ENCODE data around the gene MIOS. TPM values are rescaled to one million over a fixed set of nuclear protein-coding genes. Genes with fewer than 3 reads are reported as not detected.
"Not testable (repeated sequence)": the region's sequence is repeated elsewhere in the genome, so short reads cannot be mapped to it uniquely, and the experiment has no call there.

Gene MIOS
- total RNA-seq, 1 experiment from 2014 or later, result 87.1 TPM

DNA sequence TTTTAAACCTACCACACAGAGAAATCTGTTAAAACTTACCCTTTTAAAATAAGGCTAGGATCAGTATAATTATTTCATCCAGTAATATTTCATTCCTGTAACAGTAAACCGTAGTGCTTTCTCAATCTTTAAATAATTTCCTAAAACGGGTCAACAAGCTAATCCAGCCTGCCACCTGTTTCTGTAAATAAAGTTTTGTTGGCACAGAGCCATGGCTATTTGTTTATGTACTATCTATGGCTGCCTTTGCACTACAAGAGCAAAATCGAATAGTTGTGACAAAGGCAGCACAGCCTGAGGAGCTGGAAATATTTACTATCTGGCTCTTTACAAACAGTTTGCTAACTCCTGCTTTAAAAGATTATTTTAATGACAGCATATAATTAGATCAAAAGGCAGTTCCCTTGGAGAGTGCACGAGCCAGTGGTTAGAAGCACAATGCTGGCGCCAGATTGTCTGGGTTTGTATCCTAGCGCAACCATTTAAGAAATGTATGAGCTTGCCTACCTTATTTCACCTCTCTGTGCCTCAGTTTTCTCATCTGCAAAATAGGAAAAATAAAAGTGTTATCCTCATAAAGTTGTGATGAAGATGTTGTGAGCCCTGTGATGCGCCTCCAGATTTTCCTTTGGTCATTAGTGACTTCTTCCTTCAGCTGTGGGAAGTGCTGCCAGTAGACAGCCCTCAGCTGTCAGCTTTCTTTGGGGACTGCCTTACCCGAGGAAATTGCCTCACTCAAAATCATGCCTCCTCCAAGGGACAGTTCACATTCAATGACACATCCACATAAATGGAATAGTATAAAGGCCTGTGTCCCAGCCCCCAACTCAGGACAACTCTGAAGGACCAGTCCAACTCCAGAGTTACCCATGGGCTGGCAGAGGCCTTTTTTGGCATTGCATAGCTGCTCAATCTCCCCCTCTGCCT lies 11.8 kb upstream of the MIOS start:
- DNase-seq (ENCODE audit: low spot score), result peak; percentile 50

DNA sequence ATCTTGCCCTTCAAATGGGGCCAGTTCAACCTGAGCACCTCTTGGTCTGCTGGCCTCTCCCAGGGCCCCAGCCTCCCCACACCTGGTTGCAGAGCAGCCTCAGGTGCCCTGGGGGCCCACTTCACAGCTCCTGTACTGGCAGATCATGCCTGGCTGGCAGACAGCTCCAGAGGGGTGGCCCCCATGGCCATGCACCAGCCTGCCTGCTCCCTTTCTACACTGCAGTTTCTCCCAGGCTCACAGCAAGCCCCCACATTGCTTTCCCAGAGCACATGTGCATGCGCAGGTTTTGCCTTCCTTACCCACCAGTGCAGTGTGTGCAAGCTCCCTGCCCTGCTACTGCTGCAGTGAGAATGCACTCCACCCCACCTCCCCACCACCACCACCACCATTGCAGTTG lies 9.8 kb upstream of the MIOS start:
- no peak for DNase-seq (ENCODE audit: low spot score)

DNA sequence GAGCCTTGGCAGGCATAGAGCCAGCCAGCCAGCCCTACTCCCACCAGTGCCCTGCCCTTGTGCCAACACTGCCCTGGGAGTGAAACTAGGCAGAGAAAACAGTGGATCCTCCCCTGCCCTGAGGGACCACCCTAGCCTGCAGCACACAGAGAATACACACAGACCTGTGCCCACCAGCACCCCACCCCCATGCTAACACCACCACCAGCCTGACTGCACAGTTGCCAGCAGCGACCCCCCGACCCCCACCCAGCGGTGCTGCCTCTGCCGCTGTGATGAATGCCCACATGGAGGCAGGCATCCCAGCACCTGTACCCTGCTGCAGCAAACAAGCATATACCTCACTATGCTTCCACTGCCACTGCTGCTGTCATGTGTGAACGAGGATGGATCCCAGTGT lies 9.4 kb upstream of the MIOS start:
- DNase-seq (ENCODE audit: low spot score), result no peak

DNA sequence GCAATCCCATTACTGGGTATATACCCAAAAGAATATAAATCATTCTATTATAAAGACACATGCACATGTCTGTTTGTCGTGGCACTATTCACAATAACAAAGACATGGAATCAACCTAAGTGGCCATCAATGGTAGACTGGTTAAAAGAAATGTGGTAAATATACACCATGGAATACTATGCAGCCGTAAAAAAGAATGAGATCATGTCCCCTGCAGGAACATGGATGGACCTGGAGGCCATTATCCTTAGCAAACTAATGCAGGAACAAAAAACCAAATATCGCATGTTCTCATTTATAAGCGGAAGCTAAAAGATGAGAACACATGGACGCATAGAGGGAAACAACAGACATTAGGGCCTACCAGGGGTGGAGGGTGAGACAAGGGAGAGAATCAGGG lies 5.1 kb upstream of the MIOS start:
- DNase-seq (ENCODE audit: low spot score), result not testable (repeated sequence)

DNA sequence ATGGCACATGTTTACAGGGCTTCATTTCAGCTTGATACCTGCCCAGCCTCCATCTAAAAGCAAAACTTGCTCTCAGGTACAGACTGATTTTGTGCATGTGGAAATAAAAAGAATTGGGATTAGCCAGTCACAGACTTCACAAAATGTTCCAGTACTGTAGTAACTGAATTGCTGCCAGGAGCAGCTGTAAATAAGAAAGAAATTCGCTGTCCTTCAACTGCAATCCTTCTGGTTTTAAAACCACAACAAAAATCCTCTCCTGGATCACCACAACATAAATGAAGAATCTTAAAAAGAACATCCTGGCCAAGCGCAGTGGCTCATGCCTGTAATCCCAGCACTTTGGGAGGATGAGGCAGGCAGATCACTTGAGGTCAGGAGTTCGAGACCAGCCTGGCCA lies 3.9 kb upstream of the MIOS start:
- peak; percentile 45 for DNase-seq (ENCODE audit: low spot score)

DNA sequence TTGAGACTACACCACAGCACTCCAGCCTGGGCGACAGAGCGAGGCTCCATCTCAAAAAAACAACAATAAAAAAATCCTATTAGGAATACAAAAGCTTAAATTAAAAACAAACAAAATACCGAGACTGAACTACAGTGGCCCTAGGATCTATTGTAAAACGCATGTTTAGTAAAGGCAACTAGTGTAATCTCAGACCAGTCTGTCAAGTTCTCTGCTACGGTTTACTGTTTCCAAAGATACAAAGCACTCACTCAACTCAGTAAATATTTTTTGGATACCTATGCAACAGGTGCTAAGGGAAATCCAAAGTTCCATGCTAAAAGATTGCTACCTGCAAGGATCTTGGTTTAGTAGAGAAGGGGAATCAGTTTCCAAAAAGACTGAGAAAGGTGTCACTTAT lies 3.4 kb upstream of the MIOS start:
- DNase-seq (ENCODE audit: low spot score), result no peak

DNA sequence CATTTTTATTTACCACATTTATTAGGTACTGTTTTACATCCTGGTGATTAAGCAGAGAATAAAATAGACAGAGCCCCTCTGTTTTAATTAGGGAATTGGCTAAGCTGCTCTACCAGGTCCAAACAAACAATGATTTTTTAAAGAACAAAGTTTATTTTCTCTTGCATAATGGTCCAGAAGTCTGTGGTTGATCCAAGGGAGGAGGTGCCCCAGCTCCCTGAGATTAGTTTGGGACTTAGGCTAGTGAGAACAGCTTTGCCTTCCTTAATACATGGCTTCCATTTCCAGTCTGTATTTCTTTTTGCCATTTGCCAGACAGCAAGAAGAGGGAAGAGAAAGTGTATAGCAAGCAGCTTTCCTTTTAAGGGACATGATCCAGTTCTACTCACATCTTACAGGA lies 2.9 kb upstream of the MIOS start:
- no peak for DNase-seq (ENCODE audit: low spot score)

DNA sequence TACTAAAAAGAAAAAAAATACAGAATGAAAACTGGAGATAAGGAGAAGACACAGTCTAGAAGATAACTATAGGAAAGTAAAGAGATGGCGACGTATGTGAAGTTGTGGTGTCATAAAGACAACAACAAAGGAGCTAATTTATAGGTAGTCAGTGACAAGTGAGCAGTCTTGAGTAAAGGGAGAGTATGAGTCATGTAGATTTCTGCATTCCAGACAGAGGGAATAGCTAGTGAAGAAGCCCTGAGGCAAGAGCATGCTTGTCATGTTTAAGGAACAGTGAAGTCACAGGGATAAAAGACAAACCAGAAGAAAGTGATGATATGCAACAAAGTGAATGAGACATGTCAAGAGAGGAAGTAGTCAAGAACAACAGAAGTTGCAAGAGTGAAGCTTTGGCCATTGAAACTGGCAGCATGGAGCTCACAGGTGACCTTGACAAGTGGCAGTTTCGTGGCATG lies 2.3 kb upstream of the MIOS start:
- DNase-seq (ENCODE audit: low spot score), result peak; percentile 93

DNA sequence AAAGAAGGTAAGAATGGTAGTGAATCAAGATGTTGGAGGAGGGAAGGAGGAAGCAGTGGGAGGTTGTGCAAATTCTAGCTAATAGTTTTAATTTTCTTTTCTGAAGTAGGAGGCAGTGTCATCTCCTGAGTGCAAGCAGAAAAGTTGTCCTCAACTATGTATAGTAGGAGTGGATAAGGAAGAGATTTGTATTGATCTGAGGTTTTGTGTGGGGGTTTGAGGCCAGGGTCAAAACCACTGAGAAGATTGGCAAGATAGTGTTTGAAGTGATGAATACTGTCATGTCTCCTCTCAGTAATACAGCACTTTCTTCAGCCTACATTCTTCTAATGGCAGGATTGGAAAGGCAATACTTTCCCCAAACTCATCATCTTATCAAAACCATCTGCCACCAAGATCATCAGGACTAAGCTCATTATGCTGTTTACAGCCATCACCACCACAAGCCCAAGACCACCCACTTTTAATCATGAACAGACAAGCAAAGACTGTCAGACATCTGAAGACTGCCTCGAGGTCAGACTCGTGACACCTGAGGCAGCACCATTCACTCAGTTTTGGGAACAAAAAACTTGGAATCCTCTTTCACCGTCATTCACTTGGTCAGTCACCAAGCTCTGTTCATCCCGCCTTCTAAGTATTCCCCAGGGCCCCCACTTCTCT lies 1.5 kb upstream of the MIOS start:
- DNase-seq (ENCODE audit: low spot score), result no peak

DNA sequence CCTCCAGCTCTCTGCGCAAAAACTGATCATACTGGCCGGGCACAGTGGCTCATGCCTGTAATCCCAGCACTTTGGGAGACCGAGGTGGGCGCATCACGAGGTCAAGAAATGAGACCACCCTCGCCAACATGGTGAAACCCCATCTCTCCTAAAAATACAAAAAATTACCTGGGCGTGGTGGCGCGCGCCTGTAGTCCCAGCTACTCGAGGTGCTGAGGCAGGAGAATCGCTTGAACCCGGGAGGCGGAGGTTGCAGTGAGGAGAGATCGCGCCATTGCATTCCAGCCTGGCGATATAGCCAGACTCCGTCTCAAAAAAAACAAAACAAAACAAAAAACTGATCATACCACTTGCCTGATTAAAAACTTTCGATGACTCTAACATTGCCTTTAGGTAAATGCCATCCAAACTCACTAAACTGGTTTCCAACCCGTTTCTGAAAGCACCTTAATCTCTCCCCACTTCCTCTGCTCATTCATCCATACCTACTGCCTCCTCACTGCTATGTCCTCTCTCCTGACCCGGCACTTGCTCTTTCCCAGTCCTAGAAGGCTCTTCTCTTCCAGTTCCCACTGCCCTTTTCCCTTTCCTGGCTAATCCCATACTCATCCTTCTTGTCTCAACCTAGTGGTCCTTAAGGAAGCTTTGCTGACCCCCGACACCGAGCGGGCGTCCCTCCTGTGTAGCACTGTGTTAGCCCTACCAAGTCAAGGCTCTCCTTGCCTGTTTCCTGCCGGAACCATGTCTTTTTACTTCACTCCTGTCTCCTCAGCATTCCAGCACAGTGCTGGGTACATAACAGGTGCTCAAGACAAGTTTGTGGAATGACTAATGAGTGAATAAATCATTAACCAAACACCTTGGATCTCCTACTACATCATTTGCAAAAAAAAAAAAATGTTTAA lies 686 bp upstream of the MIOS start:
- peak; percentile 9 for DNase-seq (ENCODE audit: low spot score)

DNA sequence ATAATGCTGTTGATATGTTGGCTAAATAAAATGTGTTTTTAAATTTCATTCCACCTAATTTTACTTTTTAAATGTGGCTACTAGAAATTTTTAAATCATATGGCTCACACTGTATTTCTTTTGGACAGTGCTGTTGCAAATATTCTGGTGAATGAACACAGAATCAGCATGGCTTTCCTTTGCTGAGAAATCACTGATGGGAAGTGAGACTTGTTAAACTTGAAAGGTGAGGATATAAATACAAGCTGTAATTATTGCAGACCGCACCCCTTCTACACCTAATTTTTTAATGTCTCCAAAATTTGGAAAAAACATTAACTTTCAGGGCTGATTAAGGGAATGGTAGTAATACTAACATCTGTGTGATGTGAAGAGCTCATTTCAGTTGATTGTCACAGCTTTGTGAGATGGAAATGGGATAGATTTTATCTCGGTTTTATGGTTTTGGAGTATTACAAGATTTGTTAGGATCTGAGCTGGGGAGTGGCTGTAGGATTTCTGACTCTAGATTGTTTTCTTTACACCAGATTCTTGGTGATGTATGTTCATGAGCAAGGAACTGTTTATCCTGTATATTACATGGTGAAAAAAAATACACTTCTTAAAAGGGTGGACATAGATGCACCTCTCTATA lies 1.3 kb downstream of the MIOS start:
- no peak for DNase-seq (ENCODE audit: low spot score)

DNA sequence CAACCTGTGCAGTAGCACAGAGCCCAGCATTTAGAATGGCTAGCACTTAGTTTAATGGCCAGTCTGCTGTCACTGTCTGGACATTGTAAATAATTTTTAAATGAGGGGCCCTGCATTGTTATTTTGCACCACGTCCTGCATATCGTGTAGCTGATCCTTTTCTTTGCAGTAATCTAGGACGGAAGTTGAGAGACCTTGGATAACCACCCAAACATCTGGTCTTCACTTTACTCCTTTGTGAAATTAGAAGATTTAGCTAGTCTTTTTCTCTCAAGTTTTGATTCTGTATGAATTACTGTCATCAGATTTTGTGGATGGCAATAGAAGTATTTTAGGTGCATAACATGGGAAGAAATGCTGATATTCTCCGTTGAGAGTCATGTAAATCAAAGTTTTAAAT lies 1.9 kb downstream of the MIOS start:
- no peak for DNase-seq (ENCODE audit: low spot score)

DNA sequence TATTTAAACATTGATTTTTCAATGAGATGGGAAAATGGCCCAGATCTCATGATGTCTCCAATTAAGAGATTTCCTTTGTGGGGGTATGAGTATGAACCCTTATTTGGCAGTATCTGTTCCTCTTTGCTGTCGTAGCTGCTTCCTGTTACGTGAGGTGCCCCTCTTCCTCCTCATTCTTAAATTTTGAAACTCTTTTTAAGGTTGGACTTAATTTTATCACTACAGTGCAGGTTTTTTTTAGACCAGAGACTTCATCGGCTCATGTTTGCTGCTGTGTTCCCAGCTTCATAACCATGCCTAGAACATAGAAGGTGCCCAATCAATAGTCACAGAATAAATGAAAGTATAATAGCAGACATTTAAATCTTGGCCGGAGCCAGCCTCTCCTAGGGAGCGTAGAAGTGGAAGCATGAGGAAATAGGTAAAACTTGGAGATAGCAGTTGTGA lies 2.4 kb downstream of the MIOS start:
- no peak for DNase-seq (ENCODE audit: low spot score)

DNA sequence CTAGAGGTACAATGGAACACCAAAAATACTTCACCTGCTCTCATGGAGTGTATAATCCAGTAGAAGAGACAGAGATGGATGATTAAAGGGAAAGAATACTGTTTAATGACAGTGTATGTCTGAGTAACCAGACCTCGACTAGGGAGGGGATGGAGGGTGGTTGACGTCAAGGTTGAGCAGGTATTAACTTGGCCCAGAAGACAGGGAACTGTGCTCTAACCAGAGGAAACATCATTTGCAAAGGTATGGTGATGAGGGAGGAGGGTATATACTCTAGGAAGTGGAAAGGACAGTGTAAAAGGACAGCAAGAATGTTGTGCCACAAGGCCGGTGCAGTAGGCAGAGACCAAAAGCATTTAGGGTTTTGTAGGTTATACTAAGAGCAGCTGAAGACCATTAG lies 2.9 kb downstream of the MIOS start:
- DNase-seq (ENCODE audit: low spot score), result no peak

DNA sequence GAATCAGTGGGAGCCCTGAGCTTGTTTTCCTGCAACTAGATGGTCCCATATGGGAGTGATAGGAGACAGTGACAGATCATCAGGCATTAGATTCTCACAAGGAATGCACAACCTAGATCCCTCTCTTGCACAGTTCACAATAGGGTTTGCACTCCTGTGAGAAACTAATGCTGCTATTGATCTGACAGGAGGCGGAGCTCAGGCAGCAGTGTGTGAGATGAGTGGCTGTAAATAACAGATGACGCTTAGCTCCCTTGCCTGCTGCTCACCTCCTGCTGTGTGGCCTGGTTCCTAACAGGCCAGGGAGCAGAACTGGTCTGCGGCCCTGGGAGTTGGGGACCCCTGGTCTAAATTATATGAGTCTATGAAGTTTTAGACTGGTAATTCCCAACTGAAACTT lies 3.9 kb downstream of the MIOS start:
- DNase-seq (ENCODE audit: low spot score), result no peak

DNA sequence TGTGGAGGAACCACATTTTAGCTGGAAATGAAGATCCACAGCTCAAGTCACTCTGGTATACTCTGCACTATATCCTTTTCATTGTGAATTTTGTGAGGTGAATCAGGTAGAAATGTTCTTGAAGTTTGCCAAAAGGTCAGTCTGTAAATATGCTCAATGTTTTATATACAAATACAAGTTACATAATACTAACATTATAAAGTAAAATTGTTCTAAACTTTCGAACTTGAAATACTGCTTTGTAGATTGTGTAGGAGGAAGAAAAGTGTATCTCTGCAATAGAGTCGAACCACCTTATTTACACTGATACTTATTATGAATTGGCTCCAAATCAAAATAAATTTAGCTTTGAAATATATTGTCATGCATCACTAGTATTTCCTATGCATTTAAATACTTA lies 7.0 kb downstream of the MIOS start:
- DNase-seq (ENCODE audit: low spot score), result no peak

DNA sequence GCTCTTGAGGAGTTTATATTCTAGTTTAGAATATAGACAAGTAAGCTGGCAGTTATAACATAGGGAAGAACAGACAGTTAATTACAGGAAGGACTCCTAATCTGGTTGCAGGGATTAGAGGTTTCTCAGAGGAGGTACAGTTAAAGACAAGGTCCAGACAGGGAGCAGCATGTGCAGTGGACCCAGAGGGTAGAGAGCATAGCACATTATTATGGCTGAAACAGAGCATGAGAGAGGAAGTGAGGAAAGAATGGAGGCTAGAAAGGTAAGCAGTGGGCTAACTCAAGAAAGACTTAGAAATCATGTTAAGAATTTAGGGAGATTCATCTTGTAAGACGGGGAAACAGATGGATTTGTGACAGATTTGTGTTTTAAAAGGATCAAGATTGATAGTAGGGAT lies 9.7 kb downstream of the MIOS start:
- DNase-seq (ENCODE audit: low spot score), result no peak

DNA sequence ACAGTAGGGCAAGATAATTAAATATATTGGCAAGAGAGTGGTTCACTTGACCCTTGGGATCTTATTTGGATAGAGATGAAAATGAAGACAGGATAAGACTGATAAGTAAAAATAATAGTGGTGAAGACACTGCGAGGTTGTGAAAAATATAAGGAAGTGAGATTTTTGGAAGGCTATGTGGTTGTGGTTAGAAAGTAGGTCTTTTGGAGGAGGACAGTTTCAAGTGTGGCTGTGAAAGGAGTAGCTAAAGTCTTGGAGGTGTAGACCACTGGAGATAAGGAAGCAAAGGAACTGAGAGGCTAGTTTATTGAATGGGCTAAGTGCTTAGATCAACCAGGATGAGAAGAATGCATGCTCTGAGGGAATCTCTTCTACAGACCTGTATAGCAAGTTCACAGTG lies 11.2 kb downstream of the MIOS start:
- DNase-seq (ENCODE audit: low spot score), result no peak

DNA sequence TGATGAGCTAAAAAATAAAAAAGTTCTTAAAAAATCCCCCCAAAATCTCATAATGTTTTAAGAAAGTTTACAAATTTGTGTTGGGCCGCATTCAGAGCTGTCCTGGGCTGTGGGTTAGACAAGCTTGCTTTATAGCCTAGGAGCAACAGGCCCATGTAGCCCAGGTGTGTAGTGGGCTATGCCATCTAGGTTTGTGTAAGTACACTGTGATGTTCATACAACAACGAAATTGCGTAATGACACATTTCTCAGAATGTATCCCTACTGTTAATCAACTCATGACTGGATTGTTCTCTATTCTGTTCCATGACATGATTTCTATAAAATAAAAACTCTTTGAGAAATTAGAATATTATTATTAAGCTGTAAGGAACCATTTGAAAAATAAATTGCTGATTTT lies 13.0 kb downstream of the MIOS start:
- no peak for DNase-seq (ENCODE audit: low spot score)

DNA sequence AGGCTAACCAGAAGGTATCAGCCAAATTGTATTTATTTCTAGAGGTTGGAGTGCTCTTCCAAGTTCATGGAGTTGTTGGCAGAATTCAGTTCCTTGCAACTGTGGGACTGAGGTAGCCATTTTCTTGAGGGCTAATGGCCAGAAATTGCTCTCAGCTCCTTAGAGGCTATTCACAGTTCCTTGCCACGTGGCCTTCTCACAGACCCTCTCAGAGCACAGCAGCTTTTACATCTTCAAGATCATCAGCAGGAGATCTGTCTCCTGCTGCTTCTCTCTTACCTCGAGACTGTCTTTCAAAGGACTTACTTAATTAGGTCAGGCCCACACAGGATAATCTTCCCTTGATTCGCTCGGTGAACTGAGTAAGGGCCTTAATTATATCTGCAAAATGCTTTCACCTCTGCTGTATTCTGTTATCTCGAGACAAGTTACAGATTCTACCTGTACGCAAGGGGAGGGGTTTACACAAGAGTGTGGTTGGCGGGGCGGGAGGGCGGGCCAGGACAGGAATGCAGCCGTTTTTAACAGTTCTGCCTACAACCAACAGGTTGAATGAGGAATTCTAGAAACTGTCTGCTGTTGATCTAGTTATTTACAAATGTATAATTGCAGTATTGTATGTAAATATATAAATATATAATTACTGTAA lies 15.0 kb downstream of the MIOS start:
- no peak for DNase-seq (ENCODE audit: low spot score)

DNA sequence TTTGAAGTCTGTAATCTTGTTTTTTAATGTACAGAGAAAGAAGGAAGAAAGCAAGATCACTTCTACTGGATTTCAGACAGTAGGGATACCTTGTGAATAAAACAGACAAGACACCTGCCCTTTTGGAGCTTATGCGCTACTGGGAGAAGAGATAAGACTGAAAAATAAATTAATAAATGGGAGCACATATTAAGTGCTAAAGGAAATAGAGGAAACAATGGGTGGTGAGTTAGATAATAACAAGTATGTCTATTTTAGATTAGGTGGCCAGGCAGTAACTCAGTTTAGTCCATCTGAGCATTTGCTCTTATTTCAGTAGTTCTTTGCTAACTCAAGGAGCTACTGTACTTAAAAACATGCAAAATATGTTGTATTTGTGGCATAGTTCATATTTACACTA lies 15.9 kb downstream of the MIOS start:
- DNase-seq (ENCODE audit: low spot score), result no peak

All from A172 (cell line).